Ectodermal cell (in vitro differentiated cells): ENCODE results near the gene COL18A1.

Experiments used
- H3K27ac ChIP-seq: 2 replicates; pipeline ENCODE4 v1.7.0; 2013; ENCODE audit warnings: mild to moderate bottlenecking, low read depth, low read length; ENCODE audit not compliant: insufficient read depth, poor library complexity, severe bottlenecking
- H3K27me3 ChIP-seq: 2 replicates; pipeline ENCODE4 v1.7.0; 2013; ENCODE audit warnings: mild to moderate bottlenecking, low read length; ENCODE audit not compliant: insufficient read depth, control insufficient read depth, poor library complexity, severe bottlenecking
- H3K36me3 ChIP-seq: one replicate; pipeline ENCODE4 v1.7.0; 2013; ENCODE audit warnings: low read length; ENCODE audit not compliant: control insufficient read depth, insufficient read depth
- H3K4me1 ChIP-seq: one replicate; pipeline ENCODE4 v1.7.0; 2013; ENCODE audit warnings: low read length; ENCODE audit not compliant: control insufficient read depth, insufficient read depth
- H3K4me3 ChIP-seq: 2 replicates; pipeline ENCODE4 v1.7.0; 2013; ENCODE audit warnings: low read depth, low read length, control low read depth; ENCODE audit not compliant: insufficient read depth
- H3K9me3 ChIP-seq: 2 replicates; pipeline ENCODE4 v1.7.0; 2013; ENCODE audit warnings: mild to moderate bottlenecking, low read length, moderate library complexity; ENCODE audit not compliant: control insufficient read depth
- WGBS, 2 experiments: methylation state at CpG; one replicate each; pipeline ENCODE4 v1.1.7; 2013; ENCODE audit warnings: missing lambda C conversion rate in 2 of 2; 5-methylcytosine and 5-hydroxymethylcytosine counted together

COL18A1 gene

GRCh38 chr21:45533361-45533845 lies 128.4 kb downstream of the COL18A1 start:
- H3K4me1 ChIP-seq = peaks cover 11% of the 10 kb centered on the region
- H3K9me3 ChIP-seq = no peaks in the 10 kb centered on the region
- H3K4me3 ChIP-seq = no peak overlapping the region
- no peaks in the 10 kb centered on the region for H3K27me3 ChIP-seq
- WGBS, 2 experiments = 94 to 95% methylated on average over 12 of the region's 12 CpGs
- H3K27ac ChIP-seq = no peak overlapping the region
- H3K36me3 ChIP-seq = peaks cover 27% of the 10 kb centered on the region

GRCh38 chr21:45533846-45534635 lies 129.1 kb downstream of the COL18A1 start:
- Histone ChIP-seq H3K36me3 (peaks cover 24% of the 10 kb centered on the region), H3K4me1 (peaks cover 11% of the 10 kb centered on the region), H3K4me3 (no peak overlapping the region), H3K27me3 (no peaks in the 10 kb centered on the region), H3K27ac (no peak overlapping the region), H3K9me3 (no peaks in the 10 kb centered on the region)
- 92% methylated on average over 20 of the region's 20 CpGs for WGBS, 2 experiments

GRCh38 chr21:45534636-45535331 lies 129.8 kb downstream of the COL18A1 start:
- no peaks in the 10 kb centered on the region for H3K27me3 ChIP-seq
- H3K27ac ChIP-seq = no peak overlapping the region
- 71 to 76% methylated on average over 28 of the region's 28 CpGs for WGBS, 2 experiments
- H3K4me1 ChIP-seq = peaks cover 11% of the 10 kb centered on the region
- no peaks in the 10 kb centered on the region for H3K9me3 ChIP-seq
- no peak overlapping the region for H3K4me3 ChIP-seq
- peaks cover 18% of the 10 kb centered on the region for H3K36me3 ChIP-seq

GRCh38 chr21:45535341-45536081 lies 130.5 kb downstream of the COL18A1 start:
- no peaks in the 10 kb centered on the region for H3K27me3 ChIP-seq
- 94 to 95% methylated on average over 34 of the region's 34 CpGs for WGBS, 2 experiments
- H3K27ac ChIP-seq = no peak overlapping the region
- no peaks in the 10 kb centered on the region for H3K9me3 ChIP-seq
- peaks cover 12% of the 10 kb centered on the region for H3K36me3 ChIP-seq
- no peak overlapping the region for H3K4me3 ChIP-seq
- peaks cover 11% of the 10 kb centered on the region for H3K4me1 ChIP-seq

- H3K27me3 ChIP-seq = no peaks in the 10 kb centered on the region
- 93 to 95% methylated on average over 31 of the region's 31 CpGs for WGBS, 2 experiments
- H3K9me3 ChIP-seq = no peaks in the 10 kb centered on the region
- H3K36me3 ChIP-seq = peaks cover 7% of the 10 kb centered on the region
- no peak overlapping the region for H3K27ac ChIP-seq
- no peak overlapping the region for H3K4me3 ChIP-seq
- H3K4me1 ChIP-seq = peaks cover 17% of the 10 kb centered on the region
These were observed 131.5 kb downstream of the COL18A1 start for GRCh38 chr21:45536301-45537081.

- no peaks in the 10 kb centered on the region for H3K36me3 ChIP-seq
- no peaks in the 10 kb centered on the region for H3K27me3 ChIP-seq
- no peaks in the 10 kb centered on the region for H3K9me3 ChIP-seq
- peaks cover 19% of the 10 kb centered on the region for H3K4me1 ChIP-seq
- H3K27ac ChIP-seq = no peak overlapping the region
- 93 to 95% methylated on average over 37 of the region's 37 CpGs for WGBS, 2 experiments
- no peak overlapping the region for H3K4me3 ChIP-seq
These were observed 132.3 kb downstream of the COL18A1 start for GRCh38 chr21:45537111-45537745.

- H3K4me3 ChIP-seq = no peak overlapping the region
- no peak overlapping the region for H3K27ac ChIP-seq
- H3K4me1 ChIP-seq = peaks cover 20% of the 10 kb centered on the region
- H3K27me3 ChIP-seq = no peaks in the 10 kb centered on the region
- H3K36me3 ChIP-seq = no peaks in the 10 kb centered on the region
- H3K9me3 ChIP-seq = no peaks in the 10 kb centered on the region
- WGBS, 2 experiments = 95% methylated on average over 27 of the region's 27 CpGs
These were observed 132.9 kb downstream of the COL18A1 start for GRCh38 chr21:45537746-45538291.

- no peaks in the 10 kb centered on the region for H3K36me3 ChIP-seq
- no peak overlapping the region for H3K27ac ChIP-seq
- H3K4me3 ChIP-seq = no peak overlapping the region
- 94 to 95% methylated on average over 31 of the region's 31 CpGs for WGBS, 2 experiments
- H3K4me1 ChIP-seq = peaks cover 26% of the 10 kb centered on the region
- H3K9me3 ChIP-seq = no peaks in the 10 kb centered on the region
- no peaks in the 10 kb centered on the region for H3K27me3 ChIP-seq
These were observed 133.5 kb downstream of the COL18A1 start for GRCh38 chr21:45538381-45539045.
